Stimulated activated effector memory CD8-positive, alpha-beta T cell treated with anti-CD3 and anti-CD28 coated beads, Interleukin-12 subunit alpha, Interleukin-12 subunit beta, amount 100 ng/mL, for 72 hours (primary cell): ENCODE measurements around the gene SMG1.

ENCODE experiments used
- ATAC-seq: fragments of 150-1000 bp; cut with Tn5 transposase; 2 replicates; pipeline ENCODE4 v1.10.0; 2021
- DNase-seq, 2 donors: peaks; one replicate each; pipeline ENCODE4 v3.0.0; 2021 to 2022; ENCODE audit warnings: low spot score in 2 of 2
- H3K27ac Mint-ChIP-seq: one replicate; pipeline ENCODE4 v1.8.0; 2022; ENCODE audit warnings: mild to moderate bottlenecking, mixed read lengths
- H3K36me3 Mint-ChIP-seq: one replicate; pipeline ENCODE4 v1.8.0; 2022; ENCODE audit warnings: mild to moderate bottlenecking, mixed read lengths
- H3K4me1 Mint-ChIP-seq: one replicate; pipeline ENCODE4 v1.8.0; 2022; ENCODE audit warnings: mixed read lengths
- H3K4me3 Mint-ChIP-seq: one replicate; pipeline ENCODE4 v1.8.0; 2022; ENCODE audit warnings: mild to moderate bottlenecking, mixed read lengths
- H3K9me3 Mint-ChIP-seq: one replicate; pipeline ENCODE4 v1.8.0; 2022; ENCODE audit warnings: mixed read lengths

Gene SMG1

DNA sequence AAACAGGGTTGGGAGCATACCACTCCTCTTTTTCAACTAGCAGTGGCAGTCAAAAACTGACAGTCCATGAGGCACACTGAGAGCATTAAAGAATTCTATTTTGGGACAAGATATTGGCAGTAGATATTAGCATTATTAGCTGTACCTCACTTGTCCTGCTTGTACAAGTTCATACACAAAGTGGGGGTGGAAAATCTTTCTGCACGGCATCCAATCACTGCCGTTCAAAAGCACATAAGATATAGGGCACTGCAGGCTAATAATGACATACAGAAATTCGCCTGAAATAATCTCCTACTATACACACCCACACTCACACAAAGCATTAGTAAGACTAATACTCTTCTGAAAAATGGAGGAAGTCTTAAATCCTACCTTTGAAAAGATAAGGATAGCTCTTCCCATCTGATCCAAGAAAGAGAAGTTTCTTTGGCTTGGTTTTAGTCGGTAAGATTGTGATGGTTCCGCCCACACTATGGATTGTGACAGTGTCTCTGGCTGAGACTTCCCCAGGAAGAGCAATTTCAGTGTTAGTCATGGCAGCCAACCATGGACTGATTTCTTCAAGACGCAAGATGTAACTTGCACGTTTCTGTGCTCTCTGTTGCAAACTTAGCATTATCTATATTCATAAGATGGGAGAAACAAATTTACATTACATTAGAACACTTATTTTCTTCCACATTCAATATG, 84.2 kb downstream of the SMG1 start:
- H3K9me3 Mint-ChIP-seq: no peaks in the 10 kb centered on the region
- peaks cover 100% of the 10 kb centered on the region for H3K36me3 Mint-ChIP-seq
- no peak overlapping the region for H3K27ac Mint-ChIP-seq
- no peak overlapping the region for H3K4me3 Mint-ChIP-seq
- no peak for DNase-seq
- no peak for ATAC-seq
- peaks cover 9% of the 10 kb centered on the region for H3K4me1 Mint-ChIP-seq

DNA sequence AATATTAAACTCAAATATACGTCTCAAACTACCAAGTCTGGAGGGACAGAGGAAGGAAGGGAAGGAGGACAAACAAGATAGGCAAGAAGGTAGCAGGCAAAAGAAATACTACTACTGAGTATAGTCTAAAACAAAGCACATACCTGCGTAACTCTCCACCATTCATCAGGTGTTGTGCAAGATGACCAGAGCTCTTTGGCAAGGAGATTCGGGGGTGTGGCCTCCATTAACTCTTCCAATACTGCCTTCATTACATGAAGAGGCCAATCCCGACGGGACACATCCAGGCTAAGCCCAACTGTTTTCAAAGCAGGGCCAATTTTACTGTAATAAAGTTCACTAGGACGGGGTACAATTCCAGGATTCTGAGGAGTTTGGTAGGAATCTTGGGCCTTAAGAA, 86.7 kb downstream of the SMG1 start:
- DNase-seq (no peak), ATAC-seq (no peak)
- Mint-ChIP-seq H3K36me3 (peaks cover 100% of the 10 kb centered on the region), H3K4me1 (peaks cover 17% of the 10 kb centered on the region), H3K9me3 (no peaks in the 10 kb centered on the region), H3K27ac (no peak overlapping the region), H3K4me3 (no peak overlapping the region)

DNA sequence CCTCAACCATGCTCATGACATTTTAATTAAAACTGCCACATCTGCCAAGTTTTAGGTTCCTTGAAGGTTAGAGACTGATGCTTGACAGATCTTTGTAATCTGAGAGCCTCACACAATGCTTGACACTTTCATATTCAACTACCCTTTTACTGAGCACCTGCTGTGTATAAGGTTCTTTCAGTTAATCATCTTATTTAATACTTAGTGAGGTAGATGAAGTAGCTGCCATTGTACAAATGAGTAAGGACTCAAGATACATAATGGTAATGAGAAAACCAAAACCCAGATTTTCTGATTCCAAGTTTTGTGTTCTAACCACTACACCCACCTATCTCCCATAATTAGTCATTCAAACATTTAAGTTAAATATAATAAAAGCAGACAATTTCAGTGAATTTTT, 89.5 kb downstream of the SMG1 start:
- Mint-ChIP-seq H3K4me3 (no peak overlapping the region), H3K27ac (peak overlapping the region; percentile 77), H3K4me1 (peaks cover 17% of the 10 kb centered on the region), H3K9me3 (no peaks in the 10 kb centered on the region), H3K36me3 (peaks cover 100% of the 10 kb centered on the region)
- ATAC-seq: peak; percentile 98
- no peak for DNase-seq

DNA sequence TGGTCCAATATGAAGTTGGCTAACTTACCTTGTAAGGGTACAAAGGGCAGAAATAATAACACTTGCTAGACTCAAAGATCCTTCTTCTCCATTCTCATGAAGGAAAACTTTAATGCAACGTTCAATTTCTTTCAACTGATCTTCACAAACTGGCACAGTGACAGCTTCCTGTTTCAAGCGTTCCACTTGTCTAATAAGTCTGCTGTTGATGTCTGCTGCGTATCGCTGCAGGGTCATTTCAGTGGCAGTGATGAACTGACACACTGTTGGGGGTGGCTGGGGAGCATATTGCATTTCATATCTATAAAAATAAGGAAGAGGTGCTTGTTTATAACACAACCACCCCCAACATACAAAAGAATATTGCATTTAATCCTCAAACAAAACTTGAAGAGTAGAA, 91.3 kb downstream of the SMG1 start:
- ATAC-seq (no peak), DNase-seq (no peak)
- H3K27ac Mint-ChIP-seq: no peak overlapping the region
- no peaks in the 10 kb centered on the region for H3K9me3 Mint-ChIP-seq
- H3K4me1 Mint-ChIP-seq: peaks cover 17% of the 10 kb centered on the region
- H3K4me3 Mint-ChIP-seq: no peak overlapping the region
- peaks cover 100% of the 10 kb centered on the region for H3K36me3 Mint-ChIP-seq

DNA sequence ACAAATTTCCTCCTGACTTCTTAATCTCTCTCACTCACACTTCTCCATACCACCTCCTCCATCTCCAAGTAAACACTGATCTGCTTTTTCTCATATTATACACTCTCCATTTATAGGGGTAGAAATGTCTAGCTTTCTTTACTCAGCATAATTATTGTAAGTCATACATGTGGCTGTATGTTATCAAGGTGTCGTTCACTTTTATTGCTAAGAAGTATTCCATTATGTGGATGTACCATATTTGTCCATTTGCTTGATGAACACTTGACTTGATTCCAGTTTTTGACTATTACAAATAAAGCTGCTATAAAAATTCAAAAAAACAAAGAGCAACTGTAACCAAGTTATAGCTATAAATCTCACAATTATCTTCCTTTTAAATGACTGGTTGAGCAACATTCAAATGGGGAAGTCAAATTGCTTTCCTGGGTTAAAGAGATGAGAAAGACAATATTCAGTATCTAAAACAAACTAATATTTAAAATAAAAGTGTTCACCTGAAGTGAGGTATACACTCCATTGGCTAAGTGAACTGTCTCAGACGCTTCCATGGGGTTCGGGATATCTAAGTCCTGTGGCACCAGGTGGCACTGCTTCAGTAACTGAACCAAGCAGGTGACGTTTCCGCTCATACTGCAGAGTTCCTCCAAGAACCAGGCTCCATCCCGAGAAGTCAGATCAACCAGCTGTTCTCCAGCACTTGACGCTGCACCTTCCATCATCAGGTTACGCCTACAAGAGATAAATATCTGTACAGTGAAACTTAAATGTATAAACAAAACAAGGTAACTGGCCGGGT, 92.3 kb downstream of the SMG1 start:
- no peak overlapping the region for H3K27ac Mint-ChIP-seq

DNA sequence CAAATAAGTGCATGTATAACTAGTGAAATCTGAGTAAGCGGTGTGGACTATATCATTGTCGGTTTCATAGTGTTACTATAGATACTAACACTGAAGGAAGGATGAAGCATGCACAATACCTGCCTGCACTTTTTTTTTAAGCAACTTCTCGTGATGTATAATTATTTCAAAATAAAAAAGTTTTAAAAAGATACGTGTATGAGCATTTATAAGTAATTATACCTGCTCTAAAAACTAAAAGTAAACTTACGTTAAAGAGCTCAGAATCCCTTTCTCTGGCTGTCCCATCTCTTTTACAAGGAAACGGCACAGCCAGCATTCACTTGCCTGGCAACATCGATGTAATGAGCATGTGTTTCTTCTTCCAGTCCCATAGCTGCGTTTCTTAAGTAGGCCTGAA, 93.6 kb downstream of the SMG1 start:
- DNase-seq (no peak), ATAC-seq (no peak)
- no peak overlapping the region for H3K27ac Mint-ChIP-seq
- H3K9me3 Mint-ChIP-seq: no peaks in the 10 kb centered on the region
- H3K36me3 Mint-ChIP-seq: peaks cover 100% of the 10 kb centered on the region
- H3K4me3 Mint-ChIP-seq: no peak overlapping the region
- H3K4me1 Mint-ChIP-seq: peaks cover 19% of the 10 kb centered on the region

More for the DNA sequence above, 92.3 kb downstream of the SMG1 start:
- ATAC-seq: no peak
- Mint-ChIP-seq H3K4me1 (peaks cover 17% of the 10 kb centered on the region), H3K4me3 (no peak overlapping the region), H3K36me3 (peaks cover 100% of the 10 kb centered on the region), H3K9me3 (no peaks in the 10 kb centered on the region)
- DNase-seq: no peak

DNA sequence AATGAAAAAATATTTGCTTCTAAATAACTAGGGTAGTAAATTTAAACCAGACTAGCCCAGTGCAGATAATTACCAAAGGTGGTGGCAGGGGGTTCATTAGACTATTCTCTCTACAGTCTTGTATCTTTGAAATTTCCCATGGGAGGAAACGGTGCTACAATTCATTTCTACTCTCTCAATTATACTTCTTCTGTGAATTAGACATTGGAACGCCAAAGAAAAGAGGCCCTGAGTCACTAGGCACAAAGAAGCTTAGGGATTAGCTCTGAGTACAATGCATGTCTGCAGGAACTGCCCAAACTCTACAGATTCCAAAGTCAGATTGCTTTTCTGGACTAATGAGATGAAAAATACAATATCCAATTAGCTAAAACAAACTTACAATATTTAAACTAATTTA, 94.2 kb downstream of the SMG1 start:
- no peak for DNase-seq
- no peak for ATAC-seq
- peaks cover 99% of the 10 kb centered on the region for H3K36me3 Mint-ChIP-seq
- H3K9me3 Mint-ChIP-seq: no peaks in the 10 kb centered on the region
- peaks cover 14% of the 10 kb centered on the region for H3K4me1 Mint-ChIP-seq
- no peak overlapping the region for H3K4me3 Mint-ChIP-seq
- H3K27ac Mint-ChIP-seq: no peak overlapping the region

DNA sequence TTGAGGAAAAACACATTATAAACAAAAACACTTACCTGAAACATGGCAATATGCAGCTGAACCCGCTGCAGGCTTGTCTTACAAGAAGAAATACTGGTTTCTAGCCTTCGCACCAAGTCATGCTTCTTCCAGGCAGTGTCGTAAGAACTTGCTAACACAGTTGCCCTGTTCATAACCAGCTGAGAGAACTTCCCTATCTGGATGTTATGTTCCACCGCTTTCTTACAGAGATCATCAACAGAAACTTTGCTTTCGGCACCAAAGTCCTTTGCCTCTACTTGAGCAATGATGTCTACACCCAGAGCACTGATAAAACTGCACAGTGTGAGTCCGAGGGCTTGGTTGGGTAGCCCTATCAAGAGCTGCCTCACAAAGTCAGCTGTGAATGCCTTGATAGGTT, 97.0 kb downstream of the SMG1 start:
- no peak for DNase-seq
- no peak overlapping the region for H3K27ac Mint-ChIP-seq
- no peak overlapping the region for H3K4me3 Mint-ChIP-seq
- peaks cover 75% of the 10 kb centered on the region for H3K36me3 Mint-ChIP-seq
- no peak for ATAC-seq
- no peaks in the 10 kb centered on the region for H3K9me3 Mint-ChIP-seq
- H3K4me1 Mint-ChIP-seq: peaks cover 6% of the 10 kb centered on the region

DNA sequence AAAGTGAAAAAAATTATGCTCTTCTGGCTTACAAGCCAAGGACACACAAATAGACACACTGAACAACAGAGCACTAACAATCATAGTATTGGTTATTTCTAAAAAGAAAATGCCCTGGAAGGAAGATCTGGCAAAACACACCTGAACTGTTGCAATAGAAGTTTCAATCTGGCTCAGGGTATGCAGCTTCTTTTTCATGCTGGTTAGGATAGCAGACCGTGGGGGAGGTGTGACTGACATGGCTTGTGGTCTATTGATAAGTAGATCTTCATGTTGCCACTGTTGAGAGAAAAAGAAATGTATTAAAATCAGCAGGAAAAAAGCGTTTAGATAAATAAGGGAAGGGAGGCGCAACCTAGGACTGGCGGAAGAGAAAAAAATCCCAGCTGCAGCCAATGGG, 98.3 kb downstream of the SMG1 start:
- Mint-ChIP-seq H3K4me1 (peaks cover 6% of the 10 kb centered on the region), H3K9me3 (no peaks in the 10 kb centered on the region), H3K4me3 (no peak overlapping the region), H3K36me3 (peaks cover 62% of the 10 kb centered on the region), H3K27ac (peak overlapping the region; percentile 1)
- no peak for DNase-seq
- ATAC-seq: no peak

DNA sequence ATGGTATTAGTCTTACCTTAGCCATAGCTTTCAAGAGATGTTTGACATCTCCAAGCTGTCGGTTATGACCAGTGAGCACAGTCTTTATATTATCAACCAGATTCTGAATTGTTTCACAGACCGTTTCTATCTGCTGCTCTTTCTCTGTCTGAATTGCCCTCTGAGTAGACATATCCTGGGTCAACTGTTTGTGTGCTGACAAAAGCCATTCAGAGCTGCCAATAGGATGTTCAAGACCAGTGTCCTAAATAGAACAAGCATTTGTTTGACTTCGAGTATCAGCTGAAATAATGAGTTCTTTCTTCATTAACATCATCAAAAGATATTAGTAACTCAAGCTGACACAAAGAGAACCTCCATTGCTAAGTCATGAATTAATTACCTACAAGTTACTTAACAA, 109.9 kb downstream of the SMG1 start:
- no peak overlapping the region for H3K27ac Mint-ChIP-seq
- DNase-seq (no peak), ATAC-seq (no peak)
- H3K9me3 Mint-ChIP-seq: no peaks in the 10 kb centered on the region
- H3K4me1 Mint-ChIP-seq: peaks cover 8% of the 10 kb centered on the region
- peaks cover 97% of the 10 kb centered on the region for H3K36me3 Mint-ChIP-seq
- no peak overlapping the region for H3K4me3 Mint-ChIP-seq

DNA sequence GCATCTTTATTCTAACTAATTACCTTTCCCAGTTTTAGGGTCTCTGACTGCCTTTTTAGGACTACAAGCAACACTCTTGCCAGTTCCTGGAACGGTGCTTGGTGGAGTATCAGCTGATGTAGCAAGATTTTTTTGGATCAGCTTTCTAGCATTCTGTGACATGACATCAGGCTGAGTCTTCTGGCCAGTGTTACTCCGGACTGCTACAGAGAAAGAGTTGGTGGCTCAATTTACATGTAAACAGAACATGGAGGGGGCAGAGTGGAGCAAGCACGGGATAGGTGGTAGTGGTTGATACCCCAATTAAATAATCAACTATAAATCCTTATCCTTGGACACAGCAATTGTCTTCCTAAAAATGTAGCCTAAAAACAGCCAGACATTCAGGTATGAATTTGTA, 114.3 kb downstream of the SMG1 start:
- Mint-ChIP-seq H3K4me1 (no peaks in the 10 kb centered on the region), H3K36me3 (peaks cover 100% of the 10 kb centered on the region), H3K27ac (peak overlapping the region; percentile 60), H3K4me3 (no peak overlapping the region), H3K9me3 (no peaks in the 10 kb centered on the region)
- DNase-seq (no peak), ATAC-seq (no peak)

DNA sequence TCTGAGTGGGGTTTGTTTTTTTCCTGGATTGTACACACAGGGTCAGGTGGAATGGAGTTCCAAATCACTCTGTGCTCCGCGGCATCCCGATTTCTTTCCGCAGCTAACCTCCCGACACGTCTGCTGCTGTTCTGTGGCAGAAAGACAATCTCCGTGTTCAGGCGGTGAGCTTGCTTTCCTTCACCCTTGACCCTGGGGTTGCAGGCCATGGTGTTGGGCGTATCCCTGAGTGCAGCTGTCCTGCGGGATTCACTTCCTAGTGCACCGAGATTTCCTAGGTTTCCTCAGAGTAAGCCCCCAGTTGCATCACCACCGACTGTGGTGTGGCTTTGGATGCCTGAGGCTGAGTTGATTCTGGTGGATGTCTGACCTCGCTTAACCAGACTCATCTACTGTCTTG, 117.0 kb downstream of the SMG1 start:
- H3K27ac Mint-ChIP-seq: no peak overlapping the region
- peaks cover 9% of the 10 kb centered on the region for H3K4me1 Mint-ChIP-seq
- H3K4me3 Mint-ChIP-seq: no peak overlapping the region
- DNase-seq: no peak
- no peaks in the 10 kb centered on the region for H3K9me3 Mint-ChIP-seq
- peaks cover 89% of the 10 kb centered on the region for H3K36me3 Mint-ChIP-seq
- ATAC-seq: no peak

DNA sequence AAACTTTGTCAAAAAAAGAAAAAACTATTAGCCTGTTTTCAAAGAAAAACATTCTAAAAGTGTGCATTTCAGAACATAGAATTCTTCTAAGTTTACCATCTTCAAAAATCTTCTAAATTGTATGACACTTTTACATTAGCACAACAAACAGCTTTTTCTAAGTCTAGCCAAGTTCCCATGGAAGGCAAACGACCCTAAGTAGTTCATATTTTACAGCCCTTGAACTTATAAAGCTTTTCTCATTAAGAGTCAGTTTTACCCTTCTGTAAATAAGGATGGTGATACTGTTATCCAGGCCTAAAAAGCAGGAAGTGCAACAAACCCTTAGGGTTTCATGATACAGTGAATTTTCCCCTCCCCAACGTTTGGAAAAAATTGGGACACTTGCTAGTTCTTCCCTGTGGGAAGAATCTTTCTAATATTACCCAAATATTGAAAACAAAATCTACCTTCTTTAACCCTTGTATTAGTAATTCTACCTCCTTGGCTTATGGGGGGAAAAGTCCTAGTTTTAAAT, 120.9 kb downstream of the SMG1 start:
- no peak for ATAC-seq
- Mint-ChIP-seq H3K27ac (peak overlapping the region; percentile 78), H3K9me3 (no peaks in the 10 kb centered on the region), H3K4me3 (no peak overlapping the region), H3K36me3 (peaks cover 71% of the 10 kb centered on the region), H3K4me1 (peaks cover 30% of the 10 kb centered on the region)
- no peak for DNase-seq

DNA sequence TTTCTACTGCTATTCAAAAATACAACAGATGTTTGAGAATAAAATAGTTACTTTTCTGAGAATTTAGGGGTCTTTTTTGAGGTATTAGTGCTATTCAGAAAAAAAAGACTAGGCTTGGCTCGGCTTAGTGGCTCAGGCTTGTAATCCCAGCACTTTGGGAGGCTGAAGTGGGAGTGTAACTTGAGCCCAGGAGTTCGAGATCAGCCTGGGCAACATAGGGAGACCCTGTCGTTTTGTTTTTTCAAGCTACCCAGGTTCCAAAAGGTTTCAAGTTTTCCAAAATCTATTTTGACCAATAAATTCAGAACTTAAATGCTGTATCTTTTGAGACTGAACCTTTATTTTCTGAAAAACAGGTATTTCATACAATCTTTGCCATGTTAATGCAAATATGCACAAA, 121.7 kb downstream of the SMG1 start:
- ATAC-seq: no peak
- Mint-ChIP-seq H3K4me3 (peak overlapping the region; percentile 94), H3K9me3 (no peaks in the 10 kb centered on the region), H3K4me1 (peaks cover 38% of the 10 kb centered on the region), H3K27ac (peak overlapping the region; percentile 78), H3K36me3 (peaks cover 71% of the 10 kb centered on the region)
- DNase-seq: no peak

DNA sequence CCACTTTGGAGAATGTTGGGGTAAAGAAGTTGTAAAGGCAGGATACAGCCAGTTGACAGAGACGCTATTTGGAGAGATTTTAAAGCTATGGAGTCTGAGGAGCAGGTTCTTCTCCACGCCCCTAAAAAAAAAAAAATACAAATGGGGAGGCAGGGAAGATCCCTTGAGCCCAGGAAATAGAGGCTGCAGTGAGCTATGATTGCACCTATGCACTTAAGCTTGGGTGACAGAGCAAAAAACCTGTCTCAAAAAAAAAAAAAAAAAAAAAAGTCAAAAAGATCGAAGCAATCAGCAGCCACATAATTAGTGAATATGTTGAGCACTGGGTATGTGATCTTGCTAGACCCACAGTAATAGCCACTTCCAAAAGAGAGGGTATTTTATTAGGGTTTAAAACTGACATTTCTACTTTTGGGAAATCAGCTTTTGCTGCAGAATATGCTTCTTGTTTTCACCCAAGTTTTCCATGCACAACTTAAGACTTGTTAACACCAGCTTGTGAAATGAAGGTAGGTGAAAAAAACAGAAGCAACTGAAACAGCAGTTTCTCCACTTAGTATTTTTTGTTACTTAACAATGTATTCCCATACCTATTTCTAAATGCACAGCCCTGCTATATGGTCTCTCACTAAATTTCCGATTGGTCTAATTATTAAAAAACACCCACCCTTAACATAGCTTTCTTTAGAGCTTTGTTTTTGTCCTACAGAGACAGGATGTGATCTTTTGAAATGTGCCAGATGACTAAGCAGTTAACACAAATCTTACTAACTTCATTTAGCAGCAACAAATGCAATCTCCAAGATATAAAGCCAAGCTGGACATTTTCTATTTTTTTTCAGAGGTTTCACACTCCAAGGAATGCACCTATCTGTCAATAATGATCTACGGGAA, 122.4 kb downstream of the SMG1 start:
- Mint-ChIP-seq H3K4me1 (peaks cover 43% of the 10 kb centered on the region), H3K4me3 (peak overlapping the region; percentile 94)

More for the DNA sequence above, 122.4 kb downstream of the SMG1 start:
- DNase-seq: no peak
- H3K36me3 Mint-ChIP-seq: peaks cover 71% of the 10 kb centered on the region
- no peaks in the 10 kb centered on the region for H3K9me3 Mint-ChIP-seq
- peak overlapping the region; percentile 78 for H3K27ac Mint-ChIP-seq
- ATAC-seq: no peak
